ENCODE measurements around the gene FYB1.

FYB1 gene

DNA sequence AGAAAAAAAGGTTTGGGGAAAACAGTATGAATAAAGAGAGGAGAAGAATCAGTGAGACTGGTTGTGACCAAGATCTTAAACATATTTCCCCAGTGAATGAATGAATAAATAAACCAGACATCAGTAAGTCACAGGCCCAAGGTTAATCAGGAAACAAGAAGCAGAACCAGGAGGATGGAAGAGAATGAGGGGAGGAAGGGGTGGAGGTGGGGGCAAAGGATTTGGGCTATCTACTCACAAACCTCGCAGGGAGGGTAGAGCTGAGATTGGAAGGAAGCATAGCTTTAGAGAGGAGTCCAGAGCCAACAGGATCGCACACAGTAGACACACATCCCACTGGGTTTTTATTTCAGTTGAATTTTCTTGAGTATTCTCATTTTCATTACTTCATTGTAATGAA, 97.4 kb downstream of the FYB1 start:
- no peak for DNase-seq

DNA sequence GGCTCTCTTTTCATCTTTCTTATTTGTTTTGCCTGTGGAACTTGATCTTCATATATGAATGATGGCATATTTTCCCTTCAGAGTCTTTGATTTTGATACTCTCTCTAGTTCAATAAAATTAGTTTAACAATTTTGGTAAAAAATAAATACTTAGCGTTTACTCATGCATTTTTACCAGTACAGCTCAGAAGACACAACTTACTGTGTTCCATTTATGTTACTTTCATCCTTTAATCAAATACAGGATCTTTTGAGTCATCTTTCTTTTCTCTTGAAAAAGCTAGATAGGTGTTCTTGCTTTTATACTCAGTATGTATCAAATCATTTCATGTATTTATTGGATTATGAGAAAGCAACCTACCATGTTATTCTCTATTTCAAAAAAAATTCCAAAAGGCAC, 98.0 kb downstream of the FYB1 start:
- no peak for DNase-seq

DNA sequence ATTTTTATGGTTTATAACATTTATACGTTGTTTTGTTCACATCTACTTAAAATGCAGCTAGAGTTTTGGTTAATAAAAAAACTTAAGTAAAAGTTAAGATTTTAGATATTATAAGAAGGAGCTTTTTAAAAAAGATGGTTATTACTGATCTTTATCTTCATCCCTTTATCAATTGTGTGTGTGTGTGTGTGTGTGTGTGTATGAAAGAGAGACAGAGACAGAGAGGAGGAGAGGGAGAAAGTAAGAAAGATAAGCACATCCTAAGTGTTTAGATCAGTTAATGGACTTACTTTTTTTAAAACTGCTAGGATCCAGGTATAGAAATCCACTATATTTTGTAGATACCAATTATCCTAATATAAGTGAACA, 99.3 kb downstream of the FYB1 start:
- DNase-seq = no peak

DNA sequence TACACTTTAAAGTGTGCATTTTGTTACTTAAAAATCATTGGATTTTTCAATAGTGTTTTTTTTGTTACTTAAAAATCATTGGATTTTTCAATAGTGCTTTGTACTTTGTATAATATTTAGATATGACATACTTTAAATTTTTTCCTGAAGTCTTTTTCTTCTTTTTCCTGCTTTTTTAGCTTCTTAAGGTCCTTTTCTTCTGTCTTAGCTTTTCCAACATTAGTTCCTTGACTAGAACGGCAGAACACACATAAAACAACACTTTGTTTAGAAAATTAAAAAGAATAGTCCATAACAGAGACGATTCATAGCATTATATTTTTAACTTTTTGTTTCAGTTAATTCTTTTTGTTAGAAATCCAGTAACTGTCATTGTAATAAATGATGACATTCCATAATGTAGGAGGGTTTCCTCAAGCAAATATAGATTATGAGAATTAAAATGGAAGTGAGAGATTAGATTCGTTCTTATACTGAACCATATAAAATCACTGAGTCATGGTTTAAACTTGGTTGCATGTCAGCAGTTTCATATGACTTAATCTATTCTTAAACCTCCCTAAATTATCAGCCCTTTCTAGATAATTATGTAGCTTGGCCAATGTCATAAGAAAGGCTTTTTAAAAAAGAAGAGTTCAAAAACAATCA, 99.8 kb downstream of the FYB1 start:
- DNase-seq = no peak

DNA sequence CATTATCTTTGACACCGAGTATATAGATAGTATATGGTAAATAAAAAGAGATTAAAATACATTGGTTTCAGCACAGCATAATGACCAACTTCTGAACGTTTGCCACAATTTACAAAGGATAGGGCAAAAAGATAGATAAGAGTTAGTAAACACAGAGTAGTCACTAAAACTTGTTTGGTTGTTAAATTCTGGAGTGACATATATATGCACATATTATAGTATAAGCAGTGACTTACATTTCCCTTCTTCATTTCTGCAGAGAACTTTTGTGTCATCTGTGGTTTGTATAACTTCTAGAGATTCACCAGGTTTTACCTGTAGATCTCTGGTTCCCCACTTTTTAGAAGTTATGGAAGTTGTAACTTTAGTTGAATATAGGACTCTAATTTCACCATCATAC, 100.7 kb downstream of the FYB1 start:
- no peak for DNase-seq

DNA sequence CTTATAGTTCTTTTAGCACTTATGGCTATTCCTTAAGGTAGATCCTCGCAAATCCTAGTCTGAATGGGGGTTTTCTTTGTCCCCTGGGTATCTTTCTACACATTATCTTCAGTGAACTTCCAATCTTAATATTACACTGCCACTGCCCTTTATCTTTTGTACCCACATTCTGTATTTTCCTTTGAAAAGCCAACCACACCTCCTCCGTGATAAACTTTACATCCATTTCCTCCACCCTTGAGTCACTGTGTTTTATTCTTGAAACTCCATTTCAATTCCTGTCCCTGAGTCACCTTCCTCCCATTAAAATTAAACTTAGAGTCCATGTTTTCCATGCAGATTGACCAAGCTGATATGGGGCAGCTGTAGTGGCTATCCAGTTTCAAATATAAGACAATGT, 102.0 kb downstream of the FYB1 start:
- no peak for DNase-seq

DNA sequence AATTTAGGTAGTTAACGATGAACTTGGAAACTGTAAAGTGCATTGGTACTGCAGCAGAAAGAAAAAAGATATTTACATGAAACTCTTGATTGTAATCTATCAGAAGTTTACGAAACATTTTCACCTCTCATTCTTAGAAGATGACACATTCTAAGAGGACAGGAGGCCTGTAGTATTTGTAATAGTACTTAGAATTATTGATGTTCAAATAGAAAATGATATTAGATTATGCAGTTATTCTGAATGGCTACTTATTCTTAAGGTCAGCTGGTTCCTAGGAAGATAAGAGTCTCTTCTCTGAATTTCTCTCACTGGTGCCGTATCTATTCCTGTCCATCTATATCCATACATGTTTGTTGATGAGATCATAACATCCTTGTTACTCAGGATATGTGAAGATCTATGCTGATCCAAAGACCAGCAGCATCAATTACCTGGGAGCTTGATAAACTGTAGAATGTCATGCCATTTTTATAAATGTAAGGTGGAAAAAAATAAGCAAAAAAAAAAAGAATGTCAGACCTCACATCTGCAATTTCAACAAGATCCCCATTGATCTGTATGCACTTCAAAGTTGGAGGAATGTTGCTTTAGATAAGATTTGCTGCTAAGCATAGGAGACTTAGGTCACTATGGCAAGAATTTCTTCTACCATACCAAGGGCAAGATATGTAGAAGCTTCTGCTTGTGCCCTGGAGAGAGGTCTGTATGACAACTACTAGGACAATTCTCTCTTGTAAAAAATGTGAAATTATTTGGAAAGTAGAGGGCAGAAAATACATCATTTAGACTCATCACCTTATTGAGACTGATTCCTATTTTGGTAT, 102.8 kb downstream of the FYB1 start:
- DNase-seq = no peak

DNA sequence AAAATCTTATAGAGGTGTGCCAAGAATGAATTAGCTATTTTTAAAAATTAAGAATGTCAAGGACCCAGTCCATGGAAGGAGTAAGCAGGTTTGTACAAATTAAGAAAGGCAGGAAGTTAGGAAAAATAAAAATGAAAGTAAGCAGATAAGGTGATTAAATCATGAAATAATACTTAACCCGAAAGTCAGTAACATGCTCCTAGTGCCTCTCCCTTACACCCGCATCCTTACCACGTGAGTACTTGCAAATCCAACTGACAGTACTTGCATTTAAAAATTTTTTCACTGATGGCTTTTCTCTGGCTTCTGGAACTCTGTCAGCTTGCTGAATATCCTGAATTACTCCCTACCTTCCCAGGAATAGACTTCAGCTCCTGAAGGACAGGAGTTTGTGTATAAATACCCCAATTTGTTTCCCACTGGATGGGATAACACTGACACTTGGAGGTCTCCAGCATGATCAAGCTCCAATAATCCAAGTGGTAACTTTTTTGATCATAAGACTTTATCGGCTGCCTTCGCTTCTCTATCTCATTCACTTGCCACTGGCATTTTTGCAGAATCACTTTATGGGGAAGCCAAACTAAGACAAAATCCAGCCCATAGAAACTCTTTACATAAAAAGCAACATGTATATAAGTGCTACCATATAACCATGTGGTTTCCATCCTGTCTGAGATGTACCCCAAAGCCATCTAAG, 103.6 kb downstream of the FYB1 start:
- DNase-seq = no peak

DNA sequence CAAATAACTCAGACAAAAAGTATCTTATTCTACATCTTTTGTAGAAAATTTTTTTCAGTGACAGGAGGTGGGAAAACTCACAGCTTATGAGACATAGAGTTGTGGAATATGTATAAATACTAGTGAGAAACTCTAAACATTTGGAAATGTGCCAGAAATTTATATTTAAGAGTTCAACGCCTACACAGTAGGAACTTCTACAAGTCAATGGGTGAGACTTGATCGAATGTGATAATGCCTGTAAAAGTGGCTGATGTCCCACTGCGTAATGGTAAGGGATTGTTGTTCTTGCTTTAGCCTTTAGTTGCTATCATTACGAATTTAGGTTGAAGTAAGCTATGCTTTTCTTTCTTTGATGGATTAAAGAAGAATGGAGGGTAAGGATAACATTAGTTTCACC, 105.2 kb downstream of the FYB1 start:
- DNase-seq = no peak

DNA sequence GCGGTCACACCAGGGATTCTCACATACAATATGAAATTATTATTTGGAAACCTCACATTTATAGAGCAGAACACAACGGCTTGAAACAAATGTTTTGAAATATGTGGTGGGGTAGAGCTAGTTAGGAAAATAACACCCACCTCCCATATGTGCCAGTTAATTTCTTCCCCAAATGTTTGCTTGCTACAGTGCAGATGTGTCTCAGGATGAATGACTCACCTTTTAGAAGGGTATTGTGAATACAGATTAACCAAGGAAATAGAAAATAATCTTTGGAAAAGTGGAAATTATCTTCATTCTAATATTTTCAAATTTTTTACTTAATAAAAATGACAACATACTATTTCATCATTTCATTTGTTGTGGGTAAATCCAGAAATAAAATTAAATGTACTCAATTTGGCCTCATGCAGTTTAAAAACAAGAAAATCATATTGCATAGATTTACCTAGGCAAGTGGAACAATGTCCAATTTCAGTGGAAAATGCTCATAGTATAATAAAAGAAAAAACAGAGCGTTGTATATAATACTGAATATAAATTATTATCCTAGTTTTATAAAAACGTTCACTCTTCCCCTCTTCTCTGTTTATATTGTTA, 105.9 kb downstream of the FYB1 start:
- no peak for DNase-seq

DNA sequence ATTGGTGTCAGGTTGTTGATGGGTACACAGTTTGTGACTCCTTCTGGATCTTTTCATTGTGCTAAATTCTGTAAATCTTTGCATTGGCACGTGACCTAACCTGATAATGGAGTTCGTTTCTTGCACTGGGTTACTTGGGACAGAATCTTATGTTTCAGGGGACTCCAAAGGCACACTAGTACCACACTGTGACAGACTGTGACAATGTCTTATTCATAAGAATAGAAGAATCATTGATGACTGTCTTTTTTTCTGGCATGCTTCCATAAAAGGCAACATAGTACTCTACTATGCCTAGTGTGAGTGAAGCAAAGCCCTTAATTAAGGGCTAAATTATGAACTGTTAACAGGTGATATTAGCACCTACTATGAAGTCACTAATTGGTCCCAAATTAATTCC, 109.8 kb downstream of the FYB1 start:
- DNase-seq = peak in 4 of 51 donors; percentile 10 to 66 (median 30)

DNA sequence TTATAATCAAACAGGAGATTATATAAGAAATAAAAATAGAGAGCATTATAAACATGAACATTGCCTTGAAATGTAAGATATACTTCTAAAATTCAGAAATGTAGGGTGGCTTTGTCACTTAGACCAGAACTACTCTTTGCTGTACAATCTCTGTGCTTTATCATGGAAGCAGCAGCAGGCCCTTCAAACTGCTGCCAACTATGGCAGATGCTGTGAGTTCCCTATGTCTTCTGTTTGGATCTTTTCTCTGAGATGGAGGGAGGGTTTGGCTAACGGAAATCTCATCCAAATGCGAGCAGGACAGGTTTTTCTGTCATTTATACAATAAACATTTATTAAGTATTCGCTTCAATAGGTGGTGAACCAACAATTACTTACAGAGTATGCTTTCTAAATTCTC, 110.4 kb downstream of the FYB1 start:
- DNase-seq = peak in 4 of 51 donors; percentile 4 to 43 (median 6)

DNA sequence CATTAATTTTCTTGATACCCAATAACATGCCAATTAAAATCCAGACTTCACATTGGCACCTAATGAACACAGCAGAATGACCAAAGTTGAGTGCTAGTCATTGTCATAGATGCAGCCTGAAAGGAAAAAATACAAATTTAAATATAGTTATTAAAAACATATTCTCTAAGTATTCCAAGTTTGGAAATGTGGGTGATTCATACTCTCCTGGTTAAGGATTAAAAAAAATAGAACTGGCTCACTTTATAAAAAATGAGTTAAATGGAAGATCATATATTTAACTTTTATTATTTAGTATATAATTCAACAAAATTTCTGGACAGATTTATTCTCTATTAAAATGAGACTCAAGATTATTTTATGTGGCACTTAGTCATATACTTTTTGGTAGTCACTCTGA, 112.0 kb downstream of the FYB1 start:
- DNase-seq = no peak

DNA sequence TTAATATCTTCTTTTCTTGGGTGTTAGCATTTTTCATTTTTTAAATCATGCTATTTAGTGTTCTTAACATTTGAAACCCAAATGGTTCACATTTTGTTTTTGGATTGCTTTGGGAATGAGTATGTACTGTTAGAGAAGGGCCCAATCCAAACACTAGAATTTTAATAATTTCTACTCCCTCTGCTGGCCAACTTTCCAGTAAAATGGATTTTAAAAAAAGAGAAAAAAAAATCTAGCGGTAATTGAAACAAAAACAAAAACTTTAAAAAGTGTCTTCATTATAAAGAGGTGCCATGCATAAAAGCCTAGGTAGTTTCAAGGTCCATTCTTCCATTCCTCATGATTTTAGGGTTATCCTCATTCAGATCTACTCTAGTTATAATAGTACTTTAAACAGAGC, 113.0 kb downstream of the FYB1 start:
- no peak for DNase-seq

DNA sequence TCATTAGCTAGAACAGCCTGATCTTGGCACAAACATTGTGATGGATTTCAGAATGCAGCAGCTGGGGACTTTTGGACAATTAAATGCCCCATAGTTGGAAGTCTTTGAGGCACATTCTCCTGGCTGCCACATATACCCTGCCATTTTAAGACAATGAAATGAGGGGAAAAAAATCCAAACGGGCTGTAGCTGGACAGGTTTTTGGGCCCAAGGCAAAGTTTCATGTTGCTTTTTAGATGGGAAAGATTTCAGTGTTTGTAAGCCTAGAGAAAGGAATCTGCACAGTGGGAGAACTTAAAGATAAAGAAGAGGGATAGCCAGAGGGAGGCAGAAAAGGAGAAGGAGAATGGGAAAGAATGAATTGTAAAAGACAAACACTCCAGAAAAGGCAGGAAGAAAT, 115.1 kb downstream of the FYB1 start:
- DNase-seq = no peak

DNA sequence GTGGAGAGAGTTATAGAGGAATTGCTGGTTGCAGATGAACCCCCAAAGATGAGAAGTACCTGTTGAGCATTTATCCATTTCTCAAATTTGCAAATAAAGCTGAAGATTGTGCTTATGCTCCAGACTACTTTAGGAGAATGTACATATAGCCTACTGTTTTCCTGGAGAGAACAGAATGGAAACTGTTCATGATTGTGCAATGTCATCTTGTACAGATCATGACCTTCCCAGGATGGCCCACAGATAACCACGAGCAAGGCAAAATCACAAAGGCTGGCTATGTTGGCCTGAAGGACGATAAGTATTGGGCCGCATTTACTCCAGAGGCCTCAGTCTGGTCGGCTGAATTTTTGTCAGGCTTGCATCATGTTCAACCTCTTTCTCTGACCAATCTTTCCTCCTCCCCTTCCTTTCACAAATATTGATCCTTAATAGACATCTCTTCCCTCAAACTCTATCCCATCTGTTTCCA, 116.6 kb downstream of the FYB1 start:
- DNase-seq = no peak

DNA sequence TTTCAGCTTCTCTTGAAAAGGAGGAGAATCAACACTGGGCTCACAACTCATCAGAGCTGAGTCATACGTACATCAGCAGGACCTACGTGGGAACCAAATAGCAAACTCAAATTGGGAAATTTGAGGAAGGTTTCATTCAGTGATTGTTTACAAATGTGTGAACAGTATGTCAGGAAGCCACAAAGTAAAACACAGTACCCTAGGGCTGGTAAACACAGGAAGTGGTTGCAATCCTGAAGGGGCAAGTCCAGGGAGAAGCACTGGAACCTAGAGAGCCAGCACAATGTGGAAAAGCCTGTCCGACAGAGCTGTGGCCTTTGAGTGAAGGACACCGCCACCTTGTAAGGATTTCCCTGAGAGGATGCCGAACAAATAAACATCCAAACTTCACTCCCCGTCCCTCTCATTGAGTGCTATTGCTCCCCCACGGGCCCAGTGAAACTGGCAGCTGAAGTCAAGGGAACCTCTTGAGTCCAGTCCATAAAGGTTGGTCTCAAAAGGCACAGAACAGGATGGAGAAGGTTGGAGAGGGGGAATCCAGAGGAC, 118.4 kb downstream of the FYB1 start:
- no peak for DNase-seq

DNA sequence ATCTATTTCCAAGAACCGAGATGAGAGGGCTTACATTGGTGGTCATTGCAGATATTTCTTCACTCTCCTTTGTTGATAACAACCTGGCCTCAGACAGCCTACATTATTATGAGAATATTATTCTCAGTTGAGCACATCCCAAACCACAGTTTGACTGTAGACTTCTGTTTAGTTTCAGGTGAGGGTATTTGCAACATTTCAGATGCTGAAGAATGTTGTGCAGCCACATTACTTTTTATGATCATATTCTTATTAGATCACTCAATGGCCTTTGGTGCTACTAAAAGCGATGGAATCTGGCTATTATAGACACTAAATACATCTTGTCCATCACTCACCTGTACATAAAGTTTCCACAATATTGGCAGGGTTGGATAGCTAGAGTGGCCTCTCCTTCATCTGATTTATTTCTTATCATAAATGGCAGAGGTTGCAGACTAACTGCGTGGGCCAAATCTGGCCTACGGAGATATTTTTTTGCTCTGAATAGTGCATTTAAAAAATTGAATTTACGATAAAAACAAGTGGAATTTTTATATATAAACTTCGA, 119.0 kb downstream of the FYB1 start:
- no peak for DNase-seq

DNA sequence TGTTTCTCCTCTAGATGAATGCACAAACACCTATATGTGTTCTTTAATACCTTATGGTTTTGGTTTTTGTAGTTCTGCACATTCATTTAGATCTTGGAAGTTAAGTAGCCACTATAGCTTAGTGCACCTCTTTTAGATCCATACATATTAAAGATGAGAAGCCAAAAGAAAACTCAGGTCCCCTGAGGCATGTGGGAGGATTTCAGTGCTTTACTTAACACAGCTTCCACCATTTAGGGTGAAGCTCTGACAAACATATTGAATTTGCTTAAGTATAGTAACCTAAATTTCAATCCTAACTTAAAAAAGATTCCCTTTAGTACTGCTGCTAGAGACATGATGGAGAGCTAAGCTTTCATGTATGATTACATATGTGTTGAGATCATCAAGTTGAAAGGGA, 119.5 kb downstream of the FYB1 start:
- DNase-seq = no peak

DNA sequence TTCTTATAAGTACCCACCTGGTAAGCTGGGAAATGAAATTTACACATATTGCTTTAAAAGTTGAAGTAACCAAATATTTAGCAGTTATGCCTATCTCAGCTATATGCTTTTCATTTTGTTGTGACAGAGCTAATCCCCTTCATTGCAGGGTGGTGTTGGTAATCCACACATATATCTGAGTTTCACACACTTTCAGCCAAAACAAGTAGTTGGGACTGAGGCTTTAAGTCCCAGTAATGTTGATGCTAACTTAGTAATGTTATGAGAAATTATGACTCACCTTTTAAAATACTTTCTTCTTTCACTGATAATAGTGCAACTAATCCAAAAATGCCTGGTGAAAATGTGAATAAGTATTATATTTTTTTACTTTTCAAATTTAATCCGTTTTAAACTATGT, 126.0 kb downstream of the FYB1 start:
- DNase-seq = no peak

DNA sequence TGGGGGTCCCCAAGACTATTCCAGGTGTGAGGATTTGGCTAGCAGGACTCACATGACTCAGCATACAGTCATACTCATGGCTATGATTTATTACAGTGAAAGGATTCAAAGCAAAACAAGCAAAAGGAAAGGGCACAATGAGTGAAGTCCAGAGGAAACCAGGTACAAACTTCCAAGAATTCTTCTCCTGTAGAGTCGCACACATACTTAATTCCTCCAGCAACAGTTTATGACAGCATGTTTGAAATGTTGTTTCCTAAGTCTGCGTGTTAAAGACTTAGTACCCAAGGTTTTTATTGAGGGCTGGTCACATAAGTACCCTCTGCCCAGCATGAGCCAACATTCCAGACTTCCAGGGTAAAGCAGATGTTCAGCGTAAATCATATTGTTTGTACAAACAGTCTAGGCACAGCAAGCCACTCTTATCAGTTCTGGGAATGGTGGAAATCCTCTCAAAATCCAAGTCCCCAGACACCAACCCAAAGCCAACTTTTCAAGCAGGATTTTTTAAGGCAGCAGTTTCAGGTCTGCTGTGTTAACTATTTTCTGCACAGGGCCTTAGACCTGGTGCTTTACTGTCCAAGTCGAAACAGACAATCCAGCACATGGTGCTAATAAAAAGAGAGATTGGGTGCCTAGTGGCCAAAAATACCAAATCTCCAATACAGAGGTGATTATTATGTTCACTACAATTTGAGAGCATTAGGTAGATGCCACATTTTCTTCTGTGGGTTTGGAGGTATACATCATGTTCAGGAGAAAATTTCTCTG, 126.6 kb downstream of the FYB1 start:
- no peak for DNase-seq

Data from hypothalamus (tissue), 51 donors.